Measurements from ENCODE around the gene ZFP62.

The ZFP62 gene

DNA sequence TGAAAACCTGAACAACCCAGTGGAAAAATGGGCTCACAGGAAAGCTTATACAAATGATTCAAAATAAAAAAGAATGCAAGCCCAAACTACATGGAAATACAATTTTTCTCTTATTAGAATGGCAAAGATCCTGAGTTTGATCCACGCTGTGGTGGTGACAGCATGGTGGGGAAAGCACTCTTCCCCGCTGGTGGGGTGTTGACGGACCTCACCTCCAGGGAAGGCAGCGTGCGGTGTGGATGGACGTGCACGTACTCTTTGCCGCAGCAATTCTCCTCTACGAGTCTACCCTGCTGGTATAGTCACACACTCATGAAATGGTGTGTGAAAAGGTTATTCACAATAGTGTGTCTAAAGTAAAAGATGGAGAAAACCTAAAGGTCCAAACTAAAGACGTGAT is 5.9 kb upstream of the ZFP62 start:
- DNase-seq = no peak

DNA sequence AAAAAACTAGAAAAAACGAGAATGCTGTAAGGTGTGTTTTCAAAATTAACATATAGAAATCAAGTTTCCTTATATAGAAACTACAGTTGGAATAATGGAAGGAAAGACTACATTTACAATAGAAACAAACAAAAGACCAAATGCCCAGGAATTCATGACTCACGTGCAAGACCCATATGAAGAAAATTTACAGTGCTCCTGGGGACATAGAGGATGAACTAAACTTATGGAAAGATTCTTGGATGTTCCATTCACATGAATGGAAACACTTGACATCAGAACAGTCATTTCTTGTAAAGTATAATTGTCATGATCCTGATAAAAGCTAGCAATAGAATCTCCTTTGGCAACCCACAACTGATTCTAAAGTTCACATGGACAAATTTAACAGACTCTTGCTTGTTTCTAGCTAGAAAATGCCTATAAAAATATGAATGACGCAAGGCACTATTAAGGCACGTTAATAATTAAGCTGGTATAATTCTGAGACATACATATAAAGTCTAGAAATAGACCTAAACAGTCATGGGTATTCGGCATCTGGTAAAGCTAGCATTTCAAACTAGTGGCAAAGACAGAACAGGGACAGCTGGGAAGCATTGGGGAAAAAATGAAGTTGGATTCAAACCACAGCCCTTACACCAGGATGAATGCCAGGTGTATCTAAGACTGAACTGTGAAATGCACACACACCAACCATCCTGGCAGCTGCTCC is 5.1 kb upstream of the ZFP62 start:
- no peak for DNase-seq

DNA sequence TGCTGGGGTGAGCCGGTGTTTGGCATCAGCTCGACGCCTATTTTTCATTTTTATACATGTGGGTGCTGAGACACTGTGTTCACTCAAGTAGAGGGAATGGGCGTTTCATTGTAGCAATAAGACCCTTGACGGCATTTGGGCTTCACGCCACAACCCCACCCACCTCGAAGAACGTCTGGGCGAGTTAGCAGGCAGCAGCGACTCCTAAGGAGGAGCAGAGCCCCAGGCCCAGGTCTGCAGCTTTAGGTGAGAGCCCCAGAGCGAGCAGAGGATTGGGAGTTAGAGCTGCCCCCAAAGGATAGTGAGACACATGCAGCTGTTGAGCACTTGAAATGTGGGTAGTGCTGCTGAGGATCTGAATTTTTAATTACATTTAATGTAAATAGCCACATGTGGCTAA is 1.6 kb upstream of the ZFP62 start:
- DNase-seq = no peak

DNA sequence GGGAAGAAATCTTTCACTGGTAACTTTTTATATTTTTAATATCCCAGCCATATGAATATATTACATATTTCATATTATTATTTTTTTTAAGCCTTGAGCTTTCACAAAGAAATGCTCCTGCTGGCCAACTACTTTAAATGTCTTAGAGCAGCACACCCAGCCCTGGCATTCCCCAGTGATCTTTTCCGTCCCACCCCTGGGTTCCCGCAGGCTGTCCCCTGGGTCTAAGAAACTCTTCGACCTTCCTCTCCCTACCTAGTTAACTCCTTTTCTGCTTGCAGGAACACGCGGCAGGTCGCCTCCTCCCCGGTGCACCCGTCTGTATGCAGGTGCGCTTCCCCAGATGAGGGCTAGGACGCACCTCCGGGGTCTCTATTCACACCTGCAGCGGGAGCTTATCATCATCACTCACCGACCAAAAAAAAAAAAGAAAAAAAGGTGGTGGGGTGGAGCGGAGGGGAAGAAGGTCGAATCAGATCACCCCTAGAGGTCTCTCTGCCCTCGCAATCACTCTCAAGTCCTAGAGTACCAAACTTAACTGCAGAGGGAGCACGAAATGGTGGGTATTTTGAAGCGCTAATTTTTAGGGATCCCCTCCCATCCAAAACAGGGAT is 696 bp downstream of the ZFP62 start:
- DNase-seq = peak; percentile 40

DNA sequence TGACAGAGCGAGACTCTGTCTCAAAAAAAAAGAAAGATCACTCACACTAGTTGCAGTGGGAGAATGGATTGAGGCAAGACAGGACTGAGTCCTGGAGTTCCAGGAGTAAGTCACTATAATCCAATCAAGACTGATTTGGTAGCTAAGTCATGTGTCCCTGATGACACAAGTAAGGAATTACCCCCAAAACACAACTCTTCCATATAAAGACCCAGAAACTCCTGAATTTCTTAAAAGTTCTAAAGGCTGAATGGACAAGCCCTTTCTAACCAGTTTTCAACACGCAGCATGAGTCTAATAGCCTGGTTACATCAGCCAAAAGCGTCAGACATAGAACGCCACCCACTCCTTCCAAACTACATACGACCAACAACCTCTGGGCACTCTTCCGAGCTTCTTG is 2.5 kb downstream of the ZFP62 start:
- no peak for DNase-seq

DNA sequence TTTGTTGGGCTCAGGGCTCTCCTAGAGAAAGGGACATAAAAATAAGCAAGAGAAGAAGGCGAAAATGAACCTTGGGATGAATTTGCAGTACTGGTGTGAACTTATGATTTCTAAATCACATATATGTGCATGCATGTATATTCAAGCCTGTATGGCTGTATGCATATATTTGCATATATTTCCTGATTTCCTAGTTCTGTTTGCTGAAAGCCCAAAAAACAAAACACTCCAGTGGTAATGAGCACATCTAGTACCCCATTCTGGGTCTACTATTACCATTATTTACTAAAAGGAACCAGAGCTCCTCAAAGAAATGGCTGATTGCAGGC is 7.3 kb downstream of the ZFP62 start:
- DNase-seq = no peak

DNA sequence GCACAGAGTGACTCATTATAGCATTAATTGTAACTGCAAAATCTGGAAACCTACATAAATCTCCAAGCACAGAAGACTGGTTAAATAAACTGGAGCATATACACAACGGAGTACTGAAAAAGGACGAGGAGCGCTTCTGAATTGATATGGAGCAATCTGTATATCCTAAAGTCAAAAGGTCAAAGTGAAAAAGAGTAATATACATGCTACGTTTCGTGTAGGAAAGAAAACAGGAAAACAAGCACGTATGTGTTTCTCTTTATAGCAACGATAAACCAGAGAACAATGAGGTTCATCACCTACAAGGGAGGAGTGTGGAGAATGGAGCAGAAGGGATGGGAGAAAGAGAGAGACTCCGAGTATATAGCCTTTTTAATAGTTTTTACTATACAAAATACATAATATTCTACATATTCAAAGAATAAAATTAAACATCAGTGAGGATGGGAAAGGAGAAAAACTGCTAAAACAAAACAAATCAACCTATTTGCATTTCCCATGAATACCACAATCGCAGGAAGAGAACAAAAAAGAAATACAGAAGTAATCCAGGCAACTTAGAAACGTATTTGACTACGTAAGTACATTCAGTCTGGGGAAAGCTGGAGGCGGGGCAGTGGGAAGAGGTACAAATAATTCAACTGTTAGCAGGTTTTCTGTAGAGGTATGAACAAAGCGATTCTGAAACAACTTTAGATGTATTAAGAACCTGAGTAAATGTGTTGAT is 7.8 kb downstream of the ZFP62 start:
- DNase-seq = no peak

DNA sequence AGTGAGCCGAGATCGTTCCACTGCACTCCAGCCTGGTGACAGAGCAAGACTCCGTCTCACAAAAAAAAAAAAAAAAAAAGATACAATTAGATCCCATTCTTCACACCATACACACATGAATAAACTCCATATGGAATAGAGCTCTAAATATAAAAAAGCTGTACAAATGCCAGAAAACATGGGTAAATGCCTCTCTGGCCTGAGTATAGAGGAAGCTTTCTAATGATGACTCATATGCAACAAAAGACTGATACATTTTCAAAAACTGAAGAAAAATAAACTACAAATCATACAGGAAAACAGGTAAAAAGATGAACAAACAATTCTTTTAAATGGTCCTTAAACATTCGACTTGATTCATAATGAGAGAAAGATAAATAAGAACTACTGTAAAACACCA is 8.6 kb downstream of the ZFP62 start:
- DNase-seq = no peak

DNA sequence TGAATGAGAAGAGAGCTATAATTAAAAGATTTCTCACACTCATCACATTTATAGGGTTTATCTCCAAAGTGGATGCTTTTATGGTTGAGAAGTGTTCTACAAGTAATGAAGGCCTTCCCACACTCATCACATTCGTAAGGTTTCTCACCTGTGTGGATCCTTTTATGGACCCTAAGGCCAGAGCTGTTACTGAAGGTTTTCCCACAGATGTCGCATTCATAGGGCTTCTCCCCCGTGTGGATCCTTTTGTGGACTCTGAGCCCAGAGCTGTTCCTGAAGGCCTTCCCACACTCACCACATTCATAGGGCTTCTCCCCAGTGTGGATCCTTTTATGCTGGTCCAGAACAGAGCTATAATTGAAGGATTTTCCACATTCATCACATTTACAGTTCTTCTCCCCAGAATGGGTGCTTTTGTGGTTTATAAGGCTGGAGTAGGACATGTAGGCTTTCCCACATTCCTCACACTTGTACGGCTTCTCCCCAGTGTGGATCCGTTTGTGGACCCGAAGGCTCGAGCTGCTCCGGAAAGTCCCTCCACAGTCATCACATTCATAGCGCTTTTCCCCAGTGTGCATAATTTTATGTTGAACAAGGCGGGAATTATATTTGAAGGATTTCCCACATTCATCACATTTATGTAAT is 10.5 kb downstream of the ZFP62 start:
- DNase-seq = no peak

DNA sequence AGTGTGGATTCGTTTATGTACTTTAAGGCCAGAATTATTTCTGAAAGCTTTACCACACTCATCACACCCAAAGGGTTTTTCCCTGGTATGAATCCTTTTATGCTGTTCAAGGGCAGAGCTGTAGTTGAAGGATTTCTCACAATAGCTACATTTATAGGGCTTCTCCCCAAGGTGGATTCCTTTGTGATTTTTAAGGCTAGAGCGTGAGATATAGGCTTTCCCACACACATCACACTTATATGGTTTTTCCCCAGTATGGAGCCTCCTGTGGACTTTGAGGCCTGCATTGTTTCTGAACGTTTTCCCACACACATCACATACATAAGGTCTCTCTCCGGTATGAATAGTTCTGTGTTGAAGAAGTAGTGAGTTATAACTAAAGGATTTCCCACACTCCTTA is 11.2 kb downstream of the ZFP62 start:
- DNase-seq = no peak

DNA sequence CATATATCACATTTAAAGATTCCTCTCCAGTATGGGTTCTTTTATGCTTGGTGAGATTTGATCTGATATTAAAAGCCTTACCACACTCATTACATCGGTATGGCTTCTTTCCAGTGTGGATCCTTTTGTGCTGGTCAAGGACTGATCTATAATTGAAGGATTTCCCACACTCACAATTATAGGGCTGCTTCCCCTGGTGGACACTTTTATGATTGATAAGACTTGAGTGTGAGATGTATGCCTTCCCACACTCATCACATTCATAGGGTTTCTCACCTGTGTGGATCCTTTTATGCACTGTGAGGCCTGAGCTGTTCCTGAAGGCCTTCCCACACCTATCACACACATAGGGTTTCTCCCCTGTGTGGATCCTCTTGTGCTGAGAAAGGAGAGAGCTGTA is 12.2 kb downstream of the ZFP62 start:
- DNase-seq = no peak

DNA sequence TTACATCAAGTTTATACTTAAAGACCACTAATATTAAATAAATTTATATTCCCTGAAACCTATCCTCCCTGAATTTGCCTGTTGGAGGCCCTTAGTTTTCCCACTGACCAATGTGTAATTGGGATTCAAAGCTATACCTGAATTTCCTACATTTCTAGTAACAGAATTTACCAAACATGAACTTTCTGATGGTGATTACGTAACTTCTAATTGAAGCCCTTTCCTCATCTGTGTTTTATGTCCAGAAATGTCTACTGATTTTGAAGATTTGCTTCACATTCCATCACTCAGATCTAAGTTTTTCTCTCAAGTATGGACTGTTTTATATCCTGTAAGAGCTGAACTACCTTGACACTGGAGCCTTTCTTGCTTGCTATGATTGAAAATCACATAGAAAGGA is 12.8 kb downstream of the ZFP62 start:
- no peak for DNase-seq

DNA sequence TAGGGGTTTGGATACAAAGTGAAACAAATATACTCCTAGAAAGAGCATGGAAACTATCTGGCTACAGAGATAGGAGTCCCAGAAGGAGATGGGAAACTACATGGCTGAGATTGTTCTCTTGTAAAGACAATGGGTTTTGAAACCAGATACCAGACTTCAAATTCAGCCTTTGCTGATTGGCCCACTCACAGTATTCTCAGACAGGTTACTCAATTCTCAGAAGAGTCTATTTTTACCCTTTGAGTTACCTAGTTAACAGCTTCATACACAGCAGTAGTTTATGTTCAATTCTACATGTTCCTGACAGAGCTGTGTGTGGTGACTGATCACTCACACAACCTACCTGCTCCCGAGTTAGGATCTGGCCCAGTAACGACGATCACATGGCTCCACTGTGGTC is 14.1 kb downstream of the ZFP62 start:
- no peak for DNase-seq

DNA sequence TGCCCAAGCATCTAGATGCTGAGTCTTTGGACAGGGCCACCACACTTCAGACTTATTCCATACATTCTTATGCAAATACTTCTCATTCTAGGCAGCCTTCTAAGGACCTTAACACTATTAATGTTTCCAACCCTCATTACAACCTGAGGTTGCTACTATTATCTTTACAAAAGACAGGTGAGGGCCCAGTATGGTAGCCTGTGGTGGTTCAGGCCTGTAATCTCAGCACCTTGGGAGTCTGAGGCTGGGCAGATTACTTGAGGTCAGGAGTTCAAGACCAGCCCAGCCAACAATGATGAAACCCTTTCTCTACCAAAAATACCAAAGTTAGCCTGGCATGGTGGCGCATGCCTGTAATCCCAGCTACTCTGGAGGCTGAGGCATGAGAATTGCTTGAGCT is 16.2 kb downstream of the ZFP62 start:
- DNase-seq = no peak

DNA sequence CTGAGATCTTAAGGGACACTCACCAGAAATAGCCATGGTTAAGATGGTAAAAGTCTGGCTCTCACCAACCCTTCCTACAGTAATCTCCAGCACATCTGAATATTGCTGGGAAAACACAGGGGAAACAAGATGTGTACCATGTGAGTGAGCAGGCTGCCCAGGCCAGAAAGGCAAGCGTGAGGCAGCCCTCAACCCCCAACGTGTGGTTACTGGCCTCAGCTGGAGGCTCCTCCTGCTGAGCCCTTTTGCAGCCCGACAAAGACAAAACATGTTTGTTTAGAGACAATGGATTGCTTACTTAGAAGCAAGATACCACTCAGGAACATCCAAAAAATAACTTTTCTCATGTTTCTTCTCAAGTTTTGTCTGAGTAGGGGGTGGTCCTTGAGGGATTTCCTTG is 16.6 kb downstream of the ZFP62 start:
- DNase-seq = no peak

DNA sequence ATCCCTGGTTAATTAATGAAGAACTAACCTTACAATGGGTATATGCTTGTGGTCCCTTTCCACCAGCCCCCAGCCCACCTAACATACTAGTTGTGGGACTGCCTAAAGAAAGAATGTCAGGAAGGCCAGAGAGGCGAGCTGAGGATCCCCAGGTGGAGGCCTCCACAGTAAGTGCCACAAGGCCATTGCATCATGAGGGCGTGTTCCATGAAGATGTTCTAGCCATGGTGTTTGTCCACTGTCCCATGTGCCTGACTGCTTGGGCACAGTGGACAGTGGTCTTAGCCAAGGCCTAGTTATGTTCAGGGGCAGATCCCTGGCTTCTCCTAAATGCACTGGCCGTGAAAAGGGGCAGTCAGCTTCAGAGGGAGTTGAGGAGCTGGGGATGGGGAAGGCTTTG is 21.1 kb downstream of the ZFP62 start:
- no peak for DNase-seq

DNA sequence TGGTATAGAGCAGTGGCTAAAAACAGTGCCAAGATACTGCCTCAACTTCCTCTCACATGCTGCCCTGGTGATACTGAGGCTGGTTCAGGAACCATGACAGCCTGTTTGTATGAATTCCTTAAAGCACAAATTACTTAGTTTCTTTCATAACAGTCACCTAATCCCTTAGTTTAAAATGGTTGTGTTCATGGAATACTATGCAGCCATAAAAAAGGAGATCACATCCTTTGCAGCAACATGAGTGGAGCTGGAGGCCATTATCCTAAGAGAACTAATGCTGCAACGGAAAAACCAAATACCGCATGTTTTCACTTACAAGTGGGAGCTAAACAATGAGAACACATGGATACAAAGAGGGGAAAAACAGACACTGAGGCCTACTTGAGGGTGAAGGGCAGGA is 21.8 kb downstream of the ZFP62 start:
- DNase-seq = no peak

DNA sequence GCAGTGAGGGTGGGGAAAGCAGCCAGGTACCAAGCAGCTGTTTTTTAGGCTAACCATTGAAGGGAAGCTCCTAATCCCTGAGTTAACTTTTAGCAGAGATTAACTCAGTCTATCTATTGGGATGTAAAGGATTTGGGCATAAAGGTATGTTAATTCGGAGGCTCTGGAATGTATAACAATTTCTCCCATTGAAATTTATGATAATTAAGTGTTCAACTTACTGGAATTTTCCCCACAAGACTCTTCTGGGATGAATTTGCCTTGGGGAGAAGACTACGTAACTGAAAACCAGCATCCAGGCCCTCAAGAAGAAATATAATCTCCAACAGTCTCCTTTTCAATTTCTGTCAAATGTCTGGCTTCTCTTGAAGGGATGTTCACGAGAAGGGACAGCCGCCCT is 23.6 kb downstream of the ZFP62 start:
- no peak for DNase-seq

DNA sequence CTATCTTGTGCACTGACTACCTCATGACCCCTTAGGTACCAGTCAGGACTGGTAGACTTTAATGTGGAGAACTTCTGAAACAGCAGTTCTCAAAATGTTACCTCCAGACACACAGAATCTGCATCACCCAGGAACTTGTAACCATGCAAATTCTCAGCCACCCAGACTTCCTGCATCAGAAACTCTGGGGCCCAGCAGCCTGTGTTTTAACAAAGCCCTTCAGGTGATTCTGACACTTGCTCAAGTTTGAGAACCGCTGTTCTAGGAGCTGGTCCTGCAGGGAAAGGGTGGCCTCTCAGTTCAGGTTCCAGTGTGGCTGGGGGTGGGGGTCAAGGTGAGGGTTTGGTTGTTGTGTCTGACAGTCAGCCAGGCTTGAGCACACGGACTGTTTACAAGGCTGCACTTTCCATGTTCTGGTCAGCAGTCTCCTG is 28.4 kb downstream of the ZFP62 start:
- DNase-seq = peak; percentile 33

DNA sequence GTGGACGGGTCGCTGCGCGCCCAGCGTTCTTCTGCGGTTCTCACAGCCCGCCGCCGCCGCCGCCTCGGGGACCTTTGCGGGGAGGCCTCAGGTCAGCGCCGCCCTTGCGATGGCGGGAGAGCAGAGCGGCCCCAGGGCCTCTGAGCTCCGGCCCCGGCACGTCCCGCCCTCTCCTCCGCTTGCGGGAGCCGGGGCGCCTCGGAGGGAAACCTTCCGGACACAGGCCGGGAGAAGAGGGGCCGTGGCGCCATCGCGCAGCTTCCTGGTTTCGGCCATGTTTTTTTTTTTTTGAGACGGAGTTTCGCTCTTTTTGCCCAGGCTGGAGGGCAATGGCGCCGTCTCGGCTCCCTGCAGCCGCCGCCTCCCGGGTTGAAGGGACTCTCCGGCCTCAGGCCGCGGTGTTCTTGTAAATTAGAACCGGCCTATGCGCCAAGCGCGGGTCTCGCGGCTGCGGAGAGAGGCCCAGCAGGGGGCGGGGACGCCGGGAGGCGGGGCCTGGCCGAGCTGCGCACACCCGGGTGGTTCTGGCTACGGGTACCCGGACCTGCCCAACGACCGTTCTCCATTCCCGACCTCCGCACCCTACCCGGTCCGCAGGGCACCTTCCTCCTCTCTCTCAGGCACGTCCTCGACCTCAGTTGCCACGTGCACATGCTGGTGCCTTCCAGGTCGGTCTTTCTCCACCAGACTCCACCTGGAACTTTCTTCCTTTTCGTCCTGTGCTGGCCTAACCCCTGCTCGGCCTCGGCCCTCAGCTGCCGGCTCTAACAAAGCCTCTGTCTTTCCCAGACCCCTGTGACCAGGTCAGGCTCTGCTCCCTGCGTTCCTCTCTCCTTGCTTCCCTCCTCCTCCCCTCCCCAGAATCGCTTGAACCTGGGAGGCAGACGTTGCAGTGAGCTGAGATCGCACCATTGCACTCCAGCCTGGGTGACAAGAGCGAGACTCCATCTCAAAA is 29.7 kb downstream of the ZFP62 start:
- DNase-seq = peak; percentile 80

DNA sequence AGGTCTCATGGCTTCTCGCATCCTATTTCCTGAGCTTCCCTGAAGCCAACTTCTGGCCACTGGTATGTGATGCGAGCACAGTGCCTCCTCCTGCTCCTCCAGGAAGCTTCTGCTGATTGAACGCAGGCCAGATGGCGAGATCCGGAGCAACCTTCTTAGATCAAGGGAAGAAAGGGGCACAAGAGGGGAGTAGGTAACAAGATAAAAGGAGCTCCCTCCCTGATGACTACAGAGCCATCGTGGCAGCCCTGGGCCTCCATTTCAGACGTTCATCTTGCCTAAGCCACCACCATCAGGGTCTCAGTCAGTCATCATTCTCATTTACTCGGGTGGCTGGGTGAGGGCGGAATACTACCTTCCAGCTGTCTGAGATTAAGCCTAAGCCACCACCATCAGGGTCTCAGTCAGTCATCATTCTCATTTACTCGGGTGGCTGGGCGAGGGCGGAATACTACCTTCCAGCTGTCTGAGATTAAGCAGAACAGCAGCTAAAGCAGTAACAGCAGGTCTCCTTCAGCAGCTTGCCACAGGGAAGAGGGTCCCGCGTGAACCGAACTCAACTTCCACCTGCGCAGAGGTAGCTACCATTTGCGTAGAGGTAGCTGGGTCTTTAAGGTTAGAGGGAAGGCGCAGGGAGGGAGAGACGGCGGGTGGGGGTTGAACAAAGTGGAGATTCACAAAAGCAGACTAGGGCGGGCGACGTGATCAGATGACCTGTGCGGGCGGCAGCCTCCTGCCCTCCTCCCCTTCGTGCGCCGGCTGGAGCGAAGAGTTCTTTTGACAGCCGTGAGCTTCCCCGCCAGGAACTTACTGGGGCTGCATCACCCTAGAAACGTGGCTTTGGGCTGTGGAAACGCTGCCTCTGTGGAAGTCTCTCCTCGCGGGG is 30.6 kb downstream of the ZFP62 start:
- peak; percentile 69 for DNase-seq

DNA sequence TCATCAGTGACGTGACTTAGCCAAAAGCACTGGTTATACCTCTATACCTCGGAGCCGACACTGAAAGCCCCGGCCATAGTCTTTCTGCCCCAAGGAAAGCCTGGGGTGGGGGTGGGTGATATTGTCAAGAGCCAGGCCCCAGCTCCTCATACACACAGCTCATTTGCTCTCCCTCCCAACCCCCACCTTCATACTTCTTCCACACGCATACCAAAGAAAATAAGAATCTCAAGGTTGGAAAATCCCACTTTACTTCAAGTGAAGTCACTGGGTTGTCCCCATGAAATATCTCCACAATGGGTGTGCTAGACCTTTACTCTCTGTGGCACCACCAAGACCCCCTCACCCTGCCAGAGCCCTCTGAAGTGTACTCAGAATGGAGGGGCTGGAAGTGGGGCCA is 31.4 kb downstream of the ZFP62 start:
- DNase-seq = no peak

Measured in stimulated activated CD4-positive, alpha-beta T cell treated with anti-CD3 and anti-CD28 coated beads, Interleukin-4, amount 100 ng/mL, for 1 hour (primary cell).